Natural killer cell (primary cell): ENCODE data around the gene FUT8. TPM values are rescaled to one million over a fixed set of nuclear protein-coding genes. Genes with fewer than 3 reads are reported as not detected.

ENCODE experiments used
- ATAC-seq, 3 donors: fragments of 150-1000 bp in 2 of 3; fragments of 200-7000 bp in 1 of 3; cut with Tn5 transposase; 1 replicate in 1 of 3; 2 replicates in 2 of 3; pipeline ENCODE4 v1.10.0; 2021; ENCODE audit warnings: mild to moderate bottlenecking in 2 of 3, moderate library complexity in 2 of 3
- DNase-seq, 2 donors: peaks; one replicate each; pipeline versions ENCODE4 v3.0.0 to v3.0.0-alpha.2; 2013 to 2021; ENCODE audit warnings: mixed read lengths in 1 of 2
- H3K27ac ChIP-seq: one replicate; pipeline ENCODE4 v1.5.1; 2013; ENCODE audit warnings: mild to moderate bottlenecking, low read length
- H3K27me3 ChIP-seq: one replicate; pipeline ENCODE4 v1.6.1; 2013; ENCODE audit warnings: low read length; ENCODE audit not compliant: control insufficient read depth, insufficient read depth
- H3K36me3 ChIP-seq: one replicate; pipeline ENCODE4 v1.6.1; 2013; ENCODE audit warnings: low read length; ENCODE audit not compliant: control insufficient read depth, insufficient read depth
- H3K4me1 ChIP-seq: one replicate; pipeline ENCODE4 v1.6.1; 2013; ENCODE audit warnings: low read length; ENCODE audit not compliant: control insufficient read depth, insufficient read depth
- H3K4me3 ChIP-seq: one replicate; pipeline ENCODE4 v1.5.1; 2013; ENCODE audit warnings: low read length
- H3K9me3 ChIP-seq: one replicate; pipeline ENCODE4 v1.6.1; 2013; ENCODE audit warnings: low read length; ENCODE audit not compliant: control insufficient read depth, insufficient read depth
- H3K27ac Mint-ChIP-seq, 2 donors: one replicate each; pipeline ENCODE4 v1.8.0; 2022; ENCODE audit warnings: mild to moderate bottlenecking in 2 of 2, mixed read lengths in 2 of 2, moderate library complexity in 1 of 2
- H3K27me3 Mint-ChIP-seq, 2 donors: one replicate each; pipeline ENCODE4 v1.8.0; 2022; ENCODE audit warnings: low read depth in 2 of 2, mixed read lengths in 2 of 2
- H3K36me3 Mint-ChIP-seq: one replicate; pipeline ENCODE4 v1.8.0; 2022; ENCODE audit warnings: mixed read lengths
- H3K4me1 Mint-ChIP-seq, 2 donors: one replicate each; pipeline ENCODE4 v1.8.0; 2022; ENCODE audit warnings: mixed read lengths in 2 of 2
- H3K4me3 Mint-ChIP-seq: one replicate; pipeline ENCODE4 v1.8.0; 2022; ENCODE audit warnings: mild to moderate bottlenecking, moderate library complexity, mixed read lengths
- H3K9me3 Mint-ChIP-seq, 2 donors: one replicate each; pipeline ENCODE4 v1.8.0; 2022; ENCODE audit warnings: mixed read lengths in 2 of 2
- CTCF ChIP-seq: fragments of 200-600 bp; IDR thresholded peaks from one replicate; pipeline ENCODE4 v1.8.0; 2022; ENCODE audit warnings: antibody characterized with exemption
- WGBS: methylation state at CpG from one replicate; pipeline ENCODE4 v1.1.7; 2013; ENCODE audit warnings: missing lambda C conversion rate; ENCODE audit not compliant: insufficient coverage; 5-methylcytosine and 5-hydroxymethylcytosine counted together
- intact Hi-C: fragments of 100-400 bp; cut with micrococcal nuclease; formaldehyde crosslinking; loops from one replicate; pipeline ENCODE4 v1.14.2; 2022
- total RNA-seq, 4 donors: library from RNA; stranded (reverse); fragments of 120-200 nt in 1 of 4; gene quantifications; one replicate each; pipeline versions ENCODE4 v1.2.3 to v1.2.4, GENCODE V29; 2013 to 2022

The FUT8 gene
- total RNA-seq, 3 donors from 2014 or later (not counting 1 experiment from before 2014, with no cell fraction given): 20.7 to 29.2 (median 21.2) TPM

GRCh38 chr14:65370801-65371248 lies 41.7 kb upstream of the FUT8 start:
- no peaks in the 10 kb centered on the region for H3K27me3 ChIP-seq
- peaks cover 4% of the 10 kb centered on the region for H3K4me1 ChIP-seq
- Mint-ChIP-seq H3K36me3 (no peaks in the 10 kb centered on the region), H3K4me3 (no peak overlapping the region), H3K27ac (no peak overlapping the region), H3K4me1 (no peaks in the 10 kb centered on the region), H3K27me3 (peaks cover 0 to 6% of the 10 kb centered on the region in 2 donors), H3K9me3 (no peaks in the 10 kb centered on the region)
- 87% methylated on average over 6 of the region's 7 CpGs for WGBS
- H3K9me3 ChIP-seq: no peaks in the 10 kb centered on the region
- intact Hi-C loops: no loop called here
- ATAC-seq (no peak), DNase-seq (no peak)
- H3K4me3 ChIP-seq: no peak overlapping the region
- TF ChIP-seq CTCF: no peak
- no peaks in the 10 kb centered on the region for H3K36me3 ChIP-seq
- no peak overlapping the region for H3K27ac ChIP-seq

GRCh38 chr14:65371784-65372183 lies 40.7 kb upstream of the FUT8 start:
- H3K27ac Mint-ChIP-seq: no peak overlapping the region

GRCh38 chr14:65373016-65373670 lies 39.4 kb upstream of the FUT8 start:
- H3K4me1 Mint-ChIP-seq: no peaks in the 10 kb centered on the region
- H3K27me3 ChIP-seq: no peaks in the 10 kb centered on the region
- ATAC-seq (no peak), DNase-seq (no peak)
- H3K4me1 ChIP-seq: peaks cover 4% of the 10 kb centered on the region
- WGBS: 79% methylated on average over 15 of the region's 15 CpGs
- intact Hi-C loops: no loop called here
- no peaks in the 10 kb centered on the region for H3K9me3 Mint-ChIP-seq
- H3K4me3 ChIP-seq: no peak overlapping the region
- peaks cover 0 to 6% of the 10 kb centered on the region in 2 donors for H3K27me3 Mint-ChIP-seq
- no peak overlapping the region for H3K27ac Mint-ChIP-seq
- no peaks in the 10 kb centered on the region for H3K36me3 Mint-ChIP-seq
- no peaks in the 10 kb centered on the region for H3K36me3 ChIP-seq
- no peak overlapping the region for H3K4me3 Mint-ChIP-seq
- H3K27ac ChIP-seq: no peak overlapping the region
- no peaks in the 10 kb centered on the region for H3K9me3 ChIP-seq
- no peak for TF ChIP-seq CTCF

More at GRCh38 chr14:65371784-65372183, 40.7 kb upstream of the FUT8 start:
- H3K4me1 ChIP-seq: peaks cover 4% of the 10 kb centered on the region
- no peaks in the 10 kb centered on the region for H3K36me3 Mint-ChIP-seq
- no peaks in the 10 kb centered on the region for H3K9me3 Mint-ChIP-seq
- H3K36me3 ChIP-seq: no peaks in the 10 kb centered on the region
- 88% methylated on average over 2 of the region's 2 CpGs for WGBS
- intact Hi-C loops: no loop called here
- H3K27ac ChIP-seq: no peak overlapping the region
- no peaks in the 10 kb centered on the region for H3K4me1 Mint-ChIP-seq
- no peak overlapping the region for H3K4me3 Mint-ChIP-seq
- DNase-seq: no peak
- no peak for TF ChIP-seq CTCF
- no peaks in the 10 kb centered on the region for H3K27me3 ChIP-seq
- no peak overlapping the region for H3K4me3 ChIP-seq
- peaks cover 0 to 6% of the 10 kb centered on the region in 2 donors for H3K27me3 Mint-ChIP-seq
- no peak for ATAC-seq
- H3K9me3 ChIP-seq: no peaks in the 10 kb centered on the region

- Mint-ChIP-seq H3K9me3 (no peaks in the 10 kb centered on the region), H3K36me3 (no peaks in the 10 kb centered on the region), H3K4me3 (no peak overlapping the region), H3K27me3 (peaks cover 0 to 6% of the 10 kb centered on the region in 2 donors), H3K27ac (no peak overlapping the region), H3K4me1 (no peaks in the 10 kb centered on the region)
- no peak overlapping the region for H3K27ac ChIP-seq
- no peak overlapping the region for H3K4me3 ChIP-seq
- DNase-seq (no peak), ATAC-seq (no peak)
- no peaks in the 10 kb centered on the region for H3K9me3 ChIP-seq
- WGBS: 92% methylated on average over 8 of the region's 8 CpGs
- H3K36me3 ChIP-seq: no peaks in the 10 kb centered on the region
- H3K27me3 ChIP-seq: no peaks in the 10 kb centered on the region
- peaks cover 4% of the 10 kb centered on the region for H3K4me1 ChIP-seq
- TF ChIP-seq CTCF: no peak
- intact Hi-C loops: no loop called here
These were observed 38.9 kb upstream of the FUT8 start for GRCh38 chr14:65373671-65374039.
